Suppressor macrophage treated with lipopolysaccharide for 4 hours (primary cell): Measurements from ENCODE around the gene ASH1L.
"Not testable (repeated sequence)": the region's sequence is repeated elsewhere in the genome, so short reads cannot be mapped to it uniquely, and the experiment has no call there.

Experiments used
- DNase-seq: peaks from one replicate; pipeline ENCODE4 v3.0.0-alpha.2; 2020

ASH1L gene, protein sequence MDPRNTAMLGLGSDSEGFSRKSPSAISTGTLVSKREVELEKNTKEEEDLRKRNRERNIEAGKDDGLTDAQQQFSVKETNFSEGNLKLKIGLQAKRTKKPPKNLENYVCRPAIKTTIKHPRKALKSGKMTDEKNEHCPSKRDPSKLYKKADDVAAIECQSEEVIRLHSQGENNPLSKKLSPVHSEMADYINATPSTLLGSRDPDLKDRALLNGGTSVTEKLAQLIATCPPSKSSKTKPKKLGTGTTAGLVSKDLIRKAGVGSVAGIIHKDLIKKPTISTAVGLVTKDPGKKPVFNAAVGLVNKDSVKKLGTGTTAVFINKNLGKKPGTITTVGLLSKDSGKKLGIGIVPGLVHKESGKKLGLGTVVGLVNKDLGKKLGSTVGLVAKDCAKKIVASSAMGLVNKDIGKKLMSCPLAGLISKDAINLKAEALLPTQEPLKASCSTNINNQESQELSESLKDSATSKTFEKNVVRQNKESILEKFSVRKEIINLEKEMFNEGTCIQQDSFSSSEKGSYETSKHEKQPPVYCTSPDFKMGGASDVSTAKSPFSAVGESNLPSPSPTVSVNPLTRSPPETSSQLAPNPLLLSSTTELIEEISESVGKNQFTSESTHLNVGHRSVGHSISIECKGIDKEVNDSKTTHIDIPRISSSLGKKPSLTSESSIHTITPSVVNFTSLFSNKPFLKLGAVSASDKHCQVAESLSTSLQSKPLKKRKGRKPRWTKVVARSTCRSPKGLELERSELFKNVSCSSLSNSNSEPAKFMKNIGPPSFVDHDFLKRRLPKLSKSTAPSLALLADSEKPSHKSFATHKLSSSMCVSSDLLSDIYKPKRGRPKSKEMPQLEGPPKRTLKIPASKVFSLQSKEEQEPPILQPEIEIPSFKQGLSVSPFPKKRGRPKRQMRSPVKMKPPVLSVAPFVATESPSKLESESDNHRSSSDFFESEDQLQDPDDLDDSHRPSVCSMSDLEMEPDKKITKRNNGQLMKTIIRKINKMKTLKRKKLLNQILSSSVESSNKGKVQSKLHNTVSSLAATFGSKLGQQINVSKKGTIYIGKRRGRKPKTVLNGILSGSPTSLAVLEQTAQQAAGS (N-terminal part only)

DNA sequence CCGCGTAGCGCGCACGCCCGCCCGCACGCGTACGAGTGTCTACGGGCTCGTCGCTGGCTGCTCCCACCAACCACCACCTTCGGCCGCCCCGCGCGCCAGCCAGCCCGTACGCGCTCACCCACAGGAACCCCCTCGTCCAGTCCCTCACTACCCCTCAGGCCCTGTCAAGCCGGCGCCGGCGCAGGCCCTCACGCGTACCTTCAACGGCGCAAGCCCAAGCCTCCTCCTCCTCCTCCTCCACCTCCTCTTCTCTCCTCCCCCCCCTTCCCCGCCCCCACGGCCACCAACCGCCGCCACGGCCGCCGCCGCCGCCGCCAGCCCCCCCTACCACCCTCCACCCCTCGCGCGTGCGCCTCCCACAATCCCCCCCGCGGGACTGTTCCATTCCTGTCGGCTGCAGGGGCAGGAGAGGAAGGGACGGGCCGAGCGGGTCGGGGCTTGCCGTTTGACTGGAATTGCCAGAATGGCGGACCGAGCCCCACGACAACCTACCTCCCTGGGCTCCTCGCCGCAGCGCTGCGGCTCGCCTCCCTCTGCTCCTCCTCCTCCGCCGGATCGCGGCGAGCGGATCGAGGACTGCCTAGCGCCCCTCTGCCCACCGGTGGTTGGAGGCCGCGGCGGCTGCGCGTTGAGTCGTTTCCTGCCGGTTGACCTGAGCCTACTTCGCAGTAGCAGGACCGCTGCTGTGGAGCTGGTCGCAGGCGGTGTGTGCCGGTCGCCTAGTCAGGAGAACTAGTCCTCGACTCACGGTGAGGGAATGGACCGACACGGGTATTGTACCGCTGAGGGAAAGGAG lies at the start of gene ASH1L:
Gene ASH1L, minus strand, starts transcription at position 223 of the 796 bp plus-strand sequence. CDS start 41,284 bp downstream, outside the sequence.
- peak; percentile 93 for DNase-seq

DNA sequence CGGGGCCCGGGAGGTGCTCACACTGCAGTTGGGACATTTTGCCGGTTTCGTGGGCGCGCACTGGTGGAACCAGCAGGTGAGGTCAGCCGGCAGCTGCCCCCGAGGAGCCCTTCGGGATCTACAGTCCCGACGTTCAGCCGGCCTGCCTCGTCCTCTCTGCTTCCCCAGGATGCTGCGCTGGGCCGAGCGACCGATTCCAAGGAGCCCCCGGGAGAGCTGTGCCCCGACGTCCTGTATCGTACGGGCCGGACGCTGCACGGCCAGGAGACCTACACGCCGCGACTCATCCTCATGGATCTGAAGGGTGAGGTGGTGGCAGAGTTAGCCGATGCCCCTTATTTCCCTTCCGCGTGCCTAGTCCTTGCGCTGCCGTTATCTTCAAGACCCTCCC lies 47.6 kb upstream of the ASH1L start:
- not testable (repeated sequence) for DNase-seq

DNA sequence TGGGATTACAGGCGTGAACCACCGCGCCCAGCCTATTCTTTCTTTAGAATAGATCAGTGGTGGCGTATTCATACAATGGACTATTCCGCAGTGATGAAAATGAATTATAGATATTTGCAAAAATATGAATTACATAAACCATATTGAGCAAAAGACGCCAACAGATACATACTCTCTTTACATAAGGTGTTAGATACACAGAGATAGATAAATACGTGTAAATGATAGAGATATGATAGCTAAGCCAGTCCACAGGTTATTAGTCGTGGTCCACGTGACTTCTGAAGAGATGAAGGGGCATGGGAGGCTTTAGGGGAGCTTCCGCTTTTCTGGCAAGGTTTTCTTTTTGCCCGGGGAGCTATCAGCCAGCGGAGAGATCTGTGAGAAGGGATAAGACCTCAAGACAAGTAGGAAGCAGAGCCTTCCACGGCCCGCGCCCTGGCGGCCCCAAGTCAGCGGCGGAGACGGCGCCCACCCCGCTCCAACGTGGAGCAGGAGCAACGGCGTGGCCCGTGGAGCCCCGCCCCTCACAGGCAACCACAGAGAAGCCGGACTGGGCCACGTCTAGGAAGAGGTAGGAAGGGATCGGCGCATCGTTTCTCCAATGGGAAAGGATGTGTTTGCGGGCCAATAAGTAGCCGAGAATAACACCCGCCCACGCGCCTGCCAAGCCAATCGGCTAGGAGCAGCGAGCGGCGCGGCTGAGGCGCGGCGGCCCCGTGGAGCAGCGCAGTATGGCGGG lies 47.1 kb upstream of the ASH1L start, which contains the start of gene MSTO1:
Gene MSTO1, plus strand, starts transcription at position 704 of the 742 bp plus-strand sequence. Its CDS starts 31 bp downstream, at position 735.
- DNase-seq = peak; percentile 99

DNA sequence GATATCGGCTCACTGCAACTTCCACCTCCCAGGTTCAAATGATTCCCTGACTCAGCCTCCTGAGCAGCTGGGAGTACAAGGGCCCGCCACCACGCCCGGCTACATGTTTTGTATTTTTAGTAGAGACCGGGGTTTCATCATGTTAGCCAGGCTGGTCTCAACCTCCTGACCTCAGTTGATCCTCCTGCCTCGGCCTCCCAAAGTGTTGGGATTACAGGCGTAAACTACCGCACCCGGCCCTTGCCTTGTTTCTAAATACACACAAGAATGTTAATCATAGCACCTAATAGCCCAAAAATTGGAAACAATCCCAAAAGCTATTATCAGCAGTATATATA lies 46.3 kb upstream of the ASH1L start:
- no peak for DNase-seq

DNA sequence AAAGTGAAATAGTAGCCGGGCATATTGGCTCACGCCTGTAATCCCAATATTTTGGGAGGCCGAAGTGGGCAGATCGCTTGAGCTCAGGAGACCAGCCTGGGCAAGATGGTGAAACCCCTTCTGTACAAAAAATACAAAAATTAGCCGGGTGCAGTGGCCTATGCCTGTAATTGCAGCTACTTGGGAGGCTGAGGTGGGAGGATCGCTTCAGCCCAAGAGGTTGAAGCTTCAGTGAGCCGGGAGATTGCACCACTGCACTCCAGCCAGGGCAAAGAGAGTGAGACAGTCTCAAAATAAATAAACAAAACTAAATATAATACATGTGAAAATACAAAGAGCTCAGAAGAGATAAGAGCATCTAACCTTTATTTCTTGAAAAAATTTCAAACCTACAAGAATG lies 45.1 kb upstream of the ASH1L start:
- no peak for DNase-seq

DNA sequence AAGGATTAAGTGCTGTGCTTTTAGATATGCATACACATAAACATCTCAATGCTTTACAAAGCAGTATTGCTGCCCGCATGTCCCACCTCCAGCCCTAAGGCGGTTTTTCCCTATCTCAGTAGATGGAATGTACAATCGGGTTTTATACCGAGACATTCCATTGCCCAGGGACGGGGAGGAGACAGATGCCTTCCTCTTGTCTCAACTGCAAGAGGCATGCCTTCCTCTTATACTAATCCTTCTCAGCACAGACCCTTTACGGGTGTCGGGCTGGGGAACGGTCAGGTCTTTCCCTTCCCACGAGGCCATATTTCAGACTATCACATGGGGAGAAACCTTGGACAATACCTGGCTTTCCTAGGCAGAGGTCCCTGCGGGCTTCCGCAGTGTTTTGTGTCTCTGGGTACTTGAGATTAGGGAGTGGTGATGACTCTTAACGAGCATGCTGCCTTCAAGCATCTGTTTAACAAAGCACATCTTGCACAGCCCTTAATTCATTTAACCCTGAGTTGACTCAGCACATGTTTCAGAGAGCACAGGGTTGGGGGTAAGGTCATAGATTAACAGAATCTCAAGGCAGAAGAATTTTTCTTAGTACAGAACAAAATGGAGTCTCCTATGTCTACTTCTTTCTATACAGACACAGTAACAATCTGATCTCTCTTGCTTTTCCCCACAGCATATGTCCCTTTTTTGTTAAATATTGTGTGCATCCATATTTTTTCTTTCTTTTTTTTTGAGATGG lies 37.4 kb upstream of the ASH1L start:
- DNase-seq = not testable (repeated sequence)

DNA sequence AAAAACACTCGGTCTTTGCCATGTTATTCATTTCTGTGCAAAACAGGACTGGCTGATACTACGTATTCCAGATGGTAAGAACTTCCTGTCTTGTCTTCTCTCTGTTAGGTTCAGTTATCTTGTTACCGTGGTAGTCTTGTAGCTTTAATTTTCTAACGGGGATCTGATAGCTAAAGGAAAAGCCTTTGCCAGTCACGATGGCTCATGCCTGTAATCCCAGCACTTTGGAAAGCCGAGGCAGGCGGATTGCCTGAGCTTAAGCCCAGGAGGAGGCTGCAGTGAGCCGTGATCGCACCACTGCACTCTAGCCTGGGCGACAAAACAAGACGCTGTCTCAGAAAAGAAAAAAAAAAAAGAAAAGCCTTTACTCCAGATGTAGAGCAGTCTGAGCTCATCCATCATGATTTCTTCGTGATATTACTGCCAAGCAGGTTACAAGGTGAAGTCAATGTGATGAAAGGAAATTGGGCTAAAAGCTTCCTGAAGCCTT lies 36.3 kb upstream of the ASH1L start:
- DNase-seq = no peak

DNA sequence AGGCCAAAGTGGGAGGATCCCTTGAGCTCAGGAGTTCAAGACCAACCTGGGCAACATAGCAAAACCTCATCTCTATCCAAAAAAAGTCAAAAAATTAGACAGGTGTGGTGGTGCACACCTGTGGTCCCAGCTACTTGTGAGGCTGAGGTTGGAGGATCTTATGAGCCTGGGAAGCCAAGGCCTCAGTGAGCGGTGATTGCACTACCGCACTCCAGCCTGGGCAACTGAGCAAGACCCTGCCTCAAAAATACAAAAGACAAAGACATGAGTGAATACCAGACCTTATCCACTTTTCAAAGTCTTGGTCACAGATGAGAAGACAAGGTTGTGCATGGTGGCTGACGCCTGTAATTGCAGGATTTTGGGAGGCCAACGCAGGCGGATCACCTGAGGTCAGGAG lies 34.3 kb upstream of the ASH1L start:
- DNase-seq = no peak

DNA sequence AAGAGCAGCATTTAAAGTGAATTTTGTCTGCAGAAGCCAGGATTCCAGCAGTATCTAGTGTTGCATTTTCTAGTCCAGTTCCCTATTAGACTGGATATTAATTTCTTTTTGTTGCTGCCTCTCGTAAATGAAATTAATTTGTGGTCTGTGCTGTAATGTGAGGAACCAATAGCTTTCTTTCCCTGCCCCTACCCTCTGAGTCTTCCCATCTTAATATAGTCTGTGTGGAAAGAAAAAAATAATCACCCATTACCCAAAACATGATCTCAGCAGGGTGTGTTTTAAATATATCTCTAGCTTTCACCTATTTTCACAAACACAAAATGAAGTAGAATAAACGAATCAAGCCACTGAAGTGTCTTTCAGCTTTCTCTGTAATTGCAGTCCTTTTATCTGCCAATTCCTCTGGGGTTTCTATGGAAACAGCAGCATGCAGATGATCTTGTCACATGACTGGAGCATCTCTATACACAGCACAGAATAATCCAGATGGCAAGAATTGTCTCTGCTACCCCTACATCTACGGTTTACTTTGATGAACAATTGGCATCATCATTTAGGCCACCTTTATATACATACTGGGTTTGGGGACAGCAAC lies 33.4 kb upstream of the ASH1L start:
- not testable (repeated sequence) for DNase-seq

DNA sequence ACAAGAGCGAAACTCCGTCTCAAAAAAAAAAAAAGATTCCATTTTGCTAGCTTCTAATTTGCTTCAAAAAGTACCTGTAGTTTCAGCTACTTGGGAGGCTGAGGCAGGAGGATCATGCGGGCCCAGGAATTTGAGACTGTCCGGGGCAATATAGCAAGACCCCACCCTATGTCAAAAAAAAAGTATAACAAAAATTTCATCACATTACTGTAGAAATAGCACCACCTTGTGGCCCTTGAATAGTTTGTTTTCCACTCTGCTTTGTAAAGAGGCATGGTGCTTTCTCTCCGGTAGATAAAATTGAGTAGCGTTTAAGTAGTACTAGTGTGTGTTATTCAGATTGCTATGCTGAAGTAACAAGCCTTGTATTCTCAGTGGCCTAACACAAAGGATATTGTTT lies 29.2 kb upstream of the ASH1L start:
- peak; percentile 70 for DNase-seq

DNA sequence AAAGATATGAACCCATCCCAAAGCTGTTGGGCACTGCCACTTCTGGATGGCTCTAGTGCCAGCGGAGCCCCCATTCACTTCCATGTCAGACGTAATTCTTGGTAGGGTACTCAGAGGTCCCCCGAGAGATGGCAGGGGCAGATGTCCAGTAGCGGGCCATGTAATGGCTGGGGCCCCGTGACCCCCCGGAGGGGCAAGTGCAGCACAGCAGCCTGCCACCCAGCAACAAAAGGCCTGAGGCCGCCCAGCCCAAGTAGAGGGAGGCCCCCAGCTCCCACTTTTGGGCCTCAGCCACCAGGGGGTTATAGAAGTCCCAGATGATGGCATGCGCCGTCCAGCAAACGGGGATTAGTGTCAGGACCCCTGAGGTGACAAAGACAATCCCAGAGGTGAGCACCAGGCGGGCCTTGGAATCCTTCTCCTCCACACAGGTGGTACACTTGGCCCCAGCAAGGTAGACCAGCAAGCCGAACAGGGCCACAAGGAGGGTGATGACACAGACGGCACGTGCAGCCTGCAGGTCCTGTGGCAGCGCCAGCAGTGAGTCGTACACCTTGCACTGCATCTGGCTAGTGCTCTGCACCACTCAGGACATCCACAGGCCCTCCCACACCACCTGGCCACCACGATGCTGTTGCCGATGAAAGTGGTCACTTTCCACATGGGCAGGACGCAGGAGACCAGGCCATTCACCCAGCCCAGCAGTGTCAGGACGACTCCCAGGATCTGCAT lies 28.1 kb upstream of the ASH1L start:
- not testable (repeated sequence) for DNase-seq

DNA sequence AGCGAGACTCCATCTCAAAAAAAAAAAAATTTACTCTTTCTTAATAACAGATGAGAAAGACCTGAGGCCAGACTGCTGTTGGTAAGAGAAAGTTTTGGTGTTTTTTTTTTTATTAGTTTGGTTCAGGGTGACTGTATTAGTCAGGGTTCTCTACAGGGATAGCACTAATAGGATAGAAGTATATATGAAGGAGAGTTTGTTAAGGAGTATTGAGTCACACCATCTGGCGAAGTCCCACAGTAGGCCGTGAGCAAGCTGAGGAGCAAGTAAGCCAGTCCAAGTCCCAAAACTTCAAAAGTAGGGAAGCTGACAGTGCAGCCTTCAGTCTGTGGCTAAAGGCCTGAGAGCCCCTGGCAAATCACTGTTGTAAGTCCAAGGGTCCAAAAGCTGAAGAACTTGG lies 26.7 kb upstream of the ASH1L start:
- DNase-seq = not testable (repeated sequence)

DNA sequence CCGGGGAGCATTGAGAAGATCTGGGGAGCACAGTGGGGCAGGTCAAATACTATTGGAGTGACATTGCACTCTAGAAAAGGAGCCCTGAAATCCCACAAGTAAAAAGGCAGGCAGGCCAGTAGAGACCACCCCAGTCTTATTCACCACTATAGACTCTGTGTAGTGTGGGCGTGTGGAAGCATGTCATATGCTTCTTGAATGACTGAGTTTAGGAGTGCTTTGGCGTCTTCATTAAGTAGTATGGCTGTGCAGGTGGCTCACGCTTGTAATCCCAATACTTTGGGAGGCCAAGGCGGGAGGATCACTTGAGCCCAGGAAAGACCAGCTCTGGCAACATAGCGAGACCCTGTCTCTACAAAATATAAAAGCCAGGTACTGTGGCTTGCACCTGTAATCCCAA lies 21.2 kb upstream of the ASH1L start:
- DNase-seq = not testable (repeated sequence)

DNA sequence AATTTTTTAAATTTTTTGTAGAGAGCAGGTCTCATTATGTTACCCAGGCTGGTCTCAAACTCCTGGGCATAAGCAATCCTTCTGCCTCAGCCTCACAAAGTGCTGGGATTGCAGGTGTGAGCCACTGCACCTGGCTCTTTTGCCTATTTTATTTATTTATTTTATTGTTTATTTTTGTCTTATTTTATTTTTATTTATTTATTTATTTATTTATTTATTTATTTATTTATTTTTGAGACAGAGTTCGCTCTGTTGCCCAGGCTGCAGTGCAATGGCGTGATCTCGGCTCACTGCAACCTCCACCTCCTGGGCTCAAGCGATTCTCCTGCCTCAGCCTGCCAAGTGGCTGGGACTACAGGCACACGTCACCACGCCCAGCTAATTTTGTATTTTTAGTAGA lies 13.0 kb upstream of the ASH1L start:
- DNase-seq = not testable (repeated sequence)

DNA sequence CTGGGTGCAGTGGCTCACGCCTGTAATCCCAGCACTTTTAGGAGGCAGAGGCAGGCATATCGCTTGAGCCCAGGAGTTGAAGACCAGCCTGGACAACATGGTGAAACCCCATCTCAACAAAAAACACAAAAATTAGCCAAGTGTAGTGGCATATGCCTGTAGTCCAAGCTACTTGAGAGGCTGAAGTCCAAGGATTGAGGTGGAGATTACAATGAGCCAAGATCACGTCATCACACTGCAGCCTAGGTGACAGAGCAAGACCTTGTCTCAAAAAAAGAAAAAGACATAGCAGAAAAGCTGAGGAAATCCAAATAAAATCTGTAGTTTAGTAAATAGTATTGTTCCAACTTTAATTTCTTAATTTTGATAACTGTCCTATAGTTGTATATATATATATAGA lies 11.5 kb upstream of the ASH1L start:
- DNase-seq = no peak

DNA sequence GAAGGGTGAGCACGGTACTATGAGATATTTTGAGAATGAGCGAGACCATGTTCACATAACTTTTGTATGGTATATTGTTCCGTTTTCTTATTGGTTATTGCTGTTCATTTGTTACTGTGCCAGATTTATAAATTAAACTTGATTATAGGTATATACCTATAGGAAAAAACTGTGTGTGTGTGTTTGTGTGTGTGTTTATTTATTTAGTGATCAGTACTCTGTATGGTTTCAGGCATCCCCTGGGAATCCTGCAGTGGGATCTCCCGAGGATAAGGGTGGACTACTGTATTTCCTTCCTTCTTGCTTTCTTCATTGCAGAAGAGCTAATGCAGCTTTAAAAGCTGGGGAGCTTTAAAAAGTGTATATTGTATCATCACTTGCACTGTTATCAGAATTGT lies 8.0 kb upstream of the ASH1L start:
- no peak for DNase-seq

DNA sequence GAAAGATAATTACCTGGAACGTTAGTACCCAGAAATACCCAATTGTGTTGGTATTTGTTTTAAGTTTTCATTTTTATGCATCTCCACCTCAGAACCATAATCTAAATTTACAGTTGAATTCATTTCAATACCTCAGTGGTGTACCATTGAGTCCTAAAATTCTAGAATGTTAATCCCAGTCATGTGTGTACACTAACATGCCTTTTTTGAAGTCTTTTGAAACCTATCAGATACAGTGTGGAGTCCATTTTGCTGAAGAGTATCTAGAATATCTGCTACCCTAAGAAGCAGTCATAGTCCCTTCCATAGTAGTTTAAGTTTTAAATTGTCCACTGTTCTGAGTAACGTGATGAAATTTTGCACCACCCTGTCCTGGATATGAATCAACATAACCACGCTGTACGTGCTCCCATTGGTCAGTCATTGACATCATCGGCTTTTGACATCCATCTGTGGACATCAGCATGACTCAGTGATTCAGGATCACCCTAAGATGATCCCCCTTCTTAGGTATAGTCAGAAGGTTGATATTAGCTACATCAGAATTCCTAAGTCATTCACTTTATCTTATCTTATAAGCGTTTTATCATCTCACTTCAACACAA lies 7.5 kb upstream of the ASH1L start:
- DNase-seq = peak; percentile 64

DNA sequence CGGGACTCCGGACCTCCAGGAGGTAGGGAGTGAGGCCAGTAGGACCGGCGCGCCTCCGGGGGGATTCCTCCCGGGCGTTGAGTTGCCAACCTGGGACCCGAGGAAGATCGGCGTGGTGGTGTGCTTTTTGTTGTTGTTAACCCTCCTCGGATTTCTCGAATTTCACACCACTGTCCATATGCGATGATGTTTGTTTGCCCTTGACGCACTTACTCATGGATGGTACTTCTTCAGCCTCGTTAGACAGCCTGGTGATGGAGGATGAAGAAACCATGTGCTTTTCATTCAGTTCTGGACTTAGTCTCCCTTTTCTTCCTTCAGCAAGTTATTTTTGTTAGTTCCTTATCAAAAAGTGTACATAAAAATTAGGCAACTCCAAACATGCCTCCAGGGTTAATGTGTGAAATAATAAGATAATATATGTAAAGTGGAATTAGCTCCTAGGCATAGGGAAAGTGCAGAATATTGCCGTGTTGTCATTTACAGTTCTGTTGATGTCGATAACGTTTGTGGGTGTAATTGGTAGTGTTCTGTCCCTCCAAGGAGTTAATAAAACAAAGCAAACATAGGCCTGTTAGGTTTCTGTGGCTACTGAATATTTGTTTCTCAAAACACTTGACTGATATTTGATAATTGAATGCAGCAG lies 897 bp upstream of the ASH1L start:
- peak; percentile 11 for DNase-seq
